ENCODE measurements around the gene INCENP. TPM values are rescaled to one million over a fixed set of nuclear protein-coding genes. Genes with fewer than 3 reads are reported as not detected.
"Not testable (repeated sequence)": the region's sequence is repeated elsewhere in the genome, so short reads cannot be mapped to it uniquely, and the experiment has no call there.

Gene INCENP
- polyA plus RNA-seq, 1 of the 3 experiments (the other 2 are of a cell fraction): 20.1 TPM

GRCh38 chr11:62190011-62190410 is 66.2 kb downstream of the INCENP start, which contains the start of gene SCGB1D1:
SCGB1D1 (plus strand) TSS chr11:62190216; CDS start chr11:62190285, 69 bp downstream.
- no peak within 1 kb of the TSS for H3K27ac ChIP-seq (ENCODE audit: low read depth in 2 of 2, low read length in 1 of 2)
- H3K4me3 ChIP-seq (ENCODE audit: low read depth in 2 of 2, low read length in 1 of 2): no peak within 1 kb of the TSS
- no peaks in the 10 kb centered on the region for H4K20me1 ChIP-seq (ENCODE audit: insufficient read depth)
- H3K9me2 ChIP-seq: no peaks in the 10 kb centered on the region
- POLR2A ChIA-PET: no interaction called here
- no peak within 1 kb of the TSS for H3K4me2 ChIP-seq
- H3K79me2 ChIP-seq (ENCODE audit: insufficient read depth): no peaks in the 10 kb centered on the region
- no peaks in the 10 kb centered on the region for H3K9me3 ChIP-seq
- WGBS (ENCODE audit: low lambda C conversion rate): 9% methylated on average over 7 of the region's 9 CpGs
- H3K9ac ChIP-seq: no peak within 1 kb of the TSS
- peaks cover 27% of the 10 kb centered on the region for H3K27me3 ChIP-seq (ENCODE audit: insufficient read depth)
- no peak for DNase-seq
- TF ChIP-seq NFIC (IDR thresholded peaks at IDR 0.05; ENCODE audit: borderline replicate concordance): no peak
- no peak within 1 kb of the TSS for H2AFZ ChIP-seq (ENCODE audit: low read depth)
- no peaks in the 10 kb centered on the region for H3K36me3 ChIP-seq (replicated peaks in 1 of 2; ENCODE audit: control insufficient read depth in 1 of 2, insufficient read depth in 2 of 2, low read length in 1 of 2)
- H3K4me1 ChIP-seq (ENCODE audit: control insufficient read depth in 1 of 2, insufficient read depth in 2 of 2, low read depth in 1 of 2, low read length in 1 of 2): no peaks in the 10 kb centered on the region; a peak in 1 of 4 replicates
- CTCF ChIA-PET: interaction anchor here (0.9 to 1.5 kb wide), 3 partner anchors 14 to 67 kb away, joined by 3 to 11 read pairs (median 3); partner anchors contain the start of gene INCENP
- H3F3A ChIP-seq (replicated peaks; ENCODE audit: insufficient read depth): no peaks in the 10 kb centered on the region

GRCh38 chr11:62193952-62194351 is 70.1 kb downstream of the INCENP start:
- Histone ChIP-seq H3K79me2 (ENCODE audit: insufficient read depth) (no peaks in the 10 kb centered on the region), H3K4me1 (ENCODE audit: control insufficient read depth in 1 of 2, insufficient read depth in 2 of 2, low read depth in 1 of 2, low read length in 1 of 2) (no peaks in the 10 kb centered on the region; a peak in 1 of 4 replicates), H3K9me2 (no peaks in the 10 kb centered on the region), H3K36me3 (replicated peaks in 1 of 2; ENCODE audit: control insufficient read depth in 1 of 2, insufficient read depth in 2 of 2, low read length in 1 of 2) (no peaks in the 10 kb centered on the region), H2AFZ (ENCODE audit: low read depth) (no peak overlapping the region), H3K4me2 (no peak overlapping the region), H4K20me1 (ENCODE audit: insufficient read depth) (no peaks in the 10 kb centered on the region), H3K4me3 (ENCODE audit: low read depth in 2 of 2, low read length in 1 of 2) (no peak overlapping the region), H3F3A (replicated peaks; ENCODE audit: insufficient read depth) (no peaks in the 10 kb centered on the region), H3K27me3 (ENCODE audit: insufficient read depth) (peaks cover 22% of the 10 kb centered on the region), H3K9me3 (no peaks in the 10 kb centered on the region), H3K9ac (no peak overlapping the region), H3K27ac (ENCODE audit: low read depth in 2 of 2, low read length in 1 of 2) (no peak overlapping the region)
- 42% methylated on average over 4 of the region's 4 CpGs for WGBS (ENCODE audit: low lambda C conversion rate)
- CTCF ChIA-PET: interaction anchor here (1.2 kb wide), 1 partner anchor 22 kb away, joined by 3 read pairs; no protein-coding TSS in a partner anchor
- TF ChIP-seq SIN3A (IDR thresholded peaks at IDR 0.05; ENCODE audit: borderline replicate concordance, low read depth, low read length): no peak
- TF ChIP-seq MXI1 (IDR thresholded peaks at IDR 0.05; ENCODE audit: low read depth, low read length): no peak
- TF ChIP-seq REST (IDR thresholded peaks at IDR 0.05; ENCODE audit: low read depth, low read length): peak; percentile 93
- POLR2A ChIA-PET: no interaction called here
- DNase-seq: no peak

GRCh38 chr11:62195010-62195409 is 71.2 kb downstream of the INCENP start:
- H2AFZ ChIP-seq (ENCODE audit: low read depth); H3K4me1 ChIP-seq (ENCODE audit: control insufficient read depth in 1 of 2, insufficient read depth in 2 of 2, low read depth in 1 of 2, low read length in 1 of 2); H3K79me2 ChIP-seq (ENCODE audit: insufficient read depth); H3K9me2 ChIP-seq; DNase-seq; H3K36me3 ChIP-seq (replicated peaks in 1 of 2; ENCODE audit: control insufficient read depth in 1 of 2, insufficient read depth in 2 of 2, low read length in 1 of 2); H3K9me3 ChIP-seq; H3K9ac ChIP-seq; H3K4me2 ChIP-seq; H4K20me1 ChIP-seq (ENCODE audit: insufficient read depth); H3K4me3 ChIP-seq (ENCODE audit: low read depth in 2 of 2, low read length in 1 of 2); H3K27ac ChIP-seq (ENCODE audit: low read depth in 2 of 2, low read length in 1 of 2); POLR2A ChIA-PET; H3F3A ChIP-seq (replicated peaks; ENCODE audit: insufficient read depth); CTCF ChIA-PET: not testable (repeated sequence)
- 10% methylated on average over 3 of the region's 9 CpGs for WGBS (ENCODE audit: low lambda C conversion rate)
- peaks cover 11% of the 10 kb centered on the region; the same call in 1 of the 2 replicates for H3K27me3 ChIP-seq (ENCODE audit: insufficient read depth)

Measured in SK-N-SH (cell line).